ENCODE measurements around the gene AKAP6. TPM values are rescaled to one million over a fixed set of nuclear protein-coding genes. Genes with fewer than 3 reads are reported as not detected.

AKAP6 gene
- total RNA-seq, 2 donors from 2014 or later = 112 to 117 TPM

DNA sequence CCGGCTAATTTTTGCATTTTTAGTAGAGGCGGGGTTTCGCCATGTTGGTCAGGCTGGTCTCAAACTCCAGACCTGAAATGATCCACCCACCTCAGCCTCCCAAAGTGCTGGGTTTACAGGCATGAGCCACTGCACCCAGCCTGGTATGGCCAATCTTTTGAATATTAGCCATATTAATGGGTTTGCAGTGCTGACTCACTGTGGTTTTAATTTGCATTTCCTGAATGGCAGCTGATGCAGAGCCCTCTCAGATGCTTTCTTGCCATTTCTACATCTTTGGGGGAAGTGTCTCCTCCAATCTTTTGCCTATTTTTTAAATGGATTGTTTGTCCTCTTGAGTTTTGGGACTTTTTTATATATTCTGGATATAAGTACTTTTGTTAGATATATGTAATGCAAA lies 554.1 kb downstream of the AKAP6 start:
- Histone ChIP-seq H3K4me1 (no peaks in the 10 kb centered on the region), H3K36me3 (no peaks in the 10 kb centered on the region), H3K27ac (no peak overlapping the region), H3K27me3 (no peaks in the 10 kb centered on the region), H3K9me3 (peaks cover 0 to 7% of the 10 kb centered on the region in 2 donors), H3K4me3 (no peak overlapping the region)
- TF ChIP-seq, protein P1, sequence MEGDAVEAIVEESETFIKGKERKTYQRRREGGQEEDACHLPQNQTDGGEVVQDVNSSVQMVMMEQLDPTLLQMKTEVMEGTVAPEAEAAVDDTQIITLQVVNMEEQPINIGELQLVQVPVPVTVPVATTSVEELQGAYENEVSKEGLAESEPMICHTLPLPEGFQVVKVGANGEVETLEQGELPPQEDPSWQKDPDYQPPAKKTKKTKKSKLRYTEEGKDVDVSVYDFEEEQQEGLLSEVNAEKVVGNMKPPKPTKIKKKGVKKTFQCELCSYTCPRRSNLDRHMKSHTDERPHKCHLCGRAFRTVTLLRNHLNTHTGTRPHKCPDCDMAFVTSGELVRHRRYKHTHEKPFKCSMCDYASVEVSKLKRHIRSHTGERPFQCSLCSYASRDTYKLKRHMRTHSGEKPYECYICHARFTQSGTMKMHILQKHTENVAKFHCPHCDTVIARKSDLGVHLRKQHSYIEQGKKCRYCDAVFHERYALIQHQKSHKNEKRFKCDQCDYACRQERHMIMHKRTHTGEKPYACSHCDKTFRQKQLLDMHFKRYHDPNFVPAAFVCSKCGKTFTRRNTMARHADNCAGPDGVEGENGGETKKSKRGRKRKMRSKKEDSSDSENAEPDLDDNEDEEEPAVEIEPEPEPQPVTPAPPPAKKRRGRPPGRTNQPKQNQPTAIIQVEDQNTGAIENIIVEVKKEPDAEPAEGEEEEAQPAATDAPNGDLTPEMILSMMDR (IDR thresholded peaks at IDR 0.05) = no peak
- no peak for DNase-seq (ENCODE audit: low spot score)

Other genes starting within 250 kb of the AKAP6 start
- not detected for gene RNU6-7, start 127.3 kb upstream of the AKAP6 start, total RNA-seq
- not detected for gene RNU6-8, start 126.0 kb upstream of the AKAP6 start, total RNA-seq

Data from right atrium auricular region (tissue), 2 donors.